K562 (cell line): ENCODE measurements around the gene RPS6KL1. TPM values are rescaled to one million over a fixed set of nuclear protein-coding genes. Genes with fewer than 3 reads are reported as not detected.

Experiments used
- BHLHE40 ChIP-seq: IDR thresholded peaks from 2 replicates; pipeline ENCODE4 v1.6.1; 2011; ENCODE audit warnings: low read length, improper control_type of control experiment
- BRD4 ChIP-seq: fragments of 200-600 bp; sonication (generic); IDR thresholded peaks from 2 replicates; pipeline ENCODE4 v1.6.1; 2017; ENCODE audit warnings: inconsistent platforms
- CHD2 ChIP-seq: IDR thresholded peaks from 2 replicates; pipeline ENCODE4 v1.6.1; 2011; ENCODE audit warnings: low read depth, low read length
- ESRRA ChIP-seq: fragments of 450-650 bp; IDR thresholded peaks from 2 replicates; pipeline ENCODE4 v1.6.1; 2014; ENCODE audit warnings: low read depth, mild to moderate bottlenecking, moderate library complexity, borderline replicate concordance
- HMGN3 ChIP-seq: IDR thresholded peaks from 2 replicates; pipeline ENCODE4 v1.6.1; 2011; ENCODE audit warnings: borderline replicate concordance, low read depth, mild to moderate bottlenecking, mixed read lengths, low read length; ENCODE audit not compliant: insufficient read length; ENCODE audit errors: extremely low read depth
- HMGXB4 ChIP-seq: sonication (generic); formaldehyde crosslinking; IDR thresholded peaks from 2 replicates; pipeline ENCODE4 v1.8.1; 2023; ENCODE audit warnings: mild to moderate bottlenecking, missing genetic modification reagents
- L3MBTL2 ChIP-seq: fragments of 450-650 bp; IDR thresholded peaks from 2 replicates; pipeline ENCODE4 v1.6.1; 2016; ENCODE audit warnings: mild to moderate bottlenecking, moderate library complexity
- MAX ChIP-seq: sonication (generic); formaldehyde crosslinking; IDR thresholded peaks from 2 replicates; pipeline ENCODE4 v1.9.0; 2022; ENCODE audit warnings: mild to moderate bottlenecking, missing genetic modification reagents
- MAZ ChIP-seq, 2 experiments: fragments of 450-650 bp in 1 of 2; sonication (generic) in 1 of 2; formaldehyde crosslinking; IDR thresholded peaks in 1 of 2; conservative IDR thresholded peaks in 1 of 2; 2 replicates each; pipeline versions ENCODE4 v1.4.0 to v1.5.0; 2020; ENCODE audit warnings: mild to moderate bottlenecking in 1 of 2, missing genetic modification reagents in 1 of 2
- NR2C2 ChIP-seq, 2 experiments: fragments of 200-800 bp in 1 of 2; sonication (Bioruptor generic) in 1 of 2; sonication (generic) in 1 of 2; formaldehyde crosslinking in 1 of 2; IDR thresholded peaks; 2 replicates each; pipeline versions ENCODE4 v1.6.1 to v1.8.0; 2016 to 2022; ENCODE audit warnings: mild to moderate bottlenecking in 1 of 2, missing compliant biosample characterization in 1 of 2, missing genetic modification characterization in 1 of 2, missing genetic modification reagents in 1 of 2
- NRF1 ChIP-seq, 2 experiments: fragments of 450-650 bp; IDR thresholded peaks in 1 of 2; conservative IDR thresholded peaks in 1 of 2; 2 replicates each; pipeline ENCODE4 v1.6.1; 2014; ENCODE audit warnings: mild to moderate bottlenecking in 2 of 2
- POLR2AphosphoS2 ChIP-seq: IDR thresholded peaks from 2 replicates; pipeline ENCODE4 v1.6.1; 2012; ENCODE audit warnings: low read length, improper control_type of control experiment
- POLR2AphosphoS5 ChIP-seq: IDR thresholded peaks from 2 replicates; pipeline ENCODE4 v1.6.1; 2011; ENCODE audit warnings: mild to moderate bottlenecking, low read depth, low read length, moderate library complexity; ENCODE audit not compliant: control insufficient read depth, insufficient read depth
- PREB ChIP-seq: sonication (generic); formaldehyde crosslinking; IDR thresholded peaks from 2 replicates; pipeline ENCODE4 v1.8.1; 2023; ENCODE audit warnings: mild to moderate bottlenecking, missing genetic modification reagents
- PYGO2 ChIP-seq: fragments of 450-650 bp; IDR thresholded peaks from 2 replicates; pipeline ENCODE4 v1.6.1; 2016; ENCODE audit warnings: mild to moderate bottlenecking, missing genetic modification characterization, moderate library complexity, missing compliant biosample characterization
- RB1 ChIP-seq: fragments of 450-650 bp; IDR thresholded peaks from 2 replicates; pipeline ENCODE4 v1.6.1; 2017; ENCODE audit warnings: low read depth, mild to moderate bottlenecking
- SMAD2 ChIP-seq: fragments of 150-350 bp; IDR thresholded peaks from 2 replicates; pipeline ENCODE4 v1.6.1; 2014; ENCODE audit warnings: low read depth, mild to moderate bottlenecking, low read length
- SREBF1 ChIP-seq: fragments of 150-350 bp; IDR thresholded peaks from 2 replicates; pipeline ENCODE4 v1.6.1; 2014; ENCODE audit warnings: antibody characterized with exemption, low read depth, low read length, borderline replicate concordance
- TAF1 ChIP-seq: IDR thresholded peaks from 2 replicates; pipeline ENCODE4 v1.6.1; 2011; ENCODE audit warnings: mild to moderate bottlenecking, low read length, moderate library complexity; ENCODE audit not compliant: insufficient read depth, control insufficient read depth, severe bottlenecking; ENCODE audit errors: extremely low read depth
- TOE1 ChIP-seq, 2 experiments: fragments of 450-650 bp in 1 of 2; sonication (generic) in 1 of 2; formaldehyde crosslinking in 1 of 2; IDR thresholded peaks; 2 replicates each; pipeline versions ENCODE4 v1.7.1 to v1.8.0; 2016 to 2022; ENCODE audit warnings: borderline replicate concordance in 2 of 2, mild to moderate bottlenecking in 2 of 2, antibody characterized with exemption in 1 of 2, inconsistent platforms in 1 of 2, low read depth in 1 of 2, missing genetic modification reagents in 1 of 2, moderate library complexity in 1 of 2
- ZNF511 ChIP-seq: sonication (generic); formaldehyde crosslinking; IDR thresholded peaks from 2 replicates; pipeline ENCODE4 v1.8.0; 2022; ENCODE audit warnings: mild to moderate bottlenecking, missing genetic modification reagents
- ZNF57 ChIP-seq: fragments of 450-650 bp; formaldehyde crosslinking; IDR thresholded peaks from 2 replicates; pipeline ENCODE4 v1.4.0; 2020; ENCODE audit warnings: mild to moderate bottlenecking, moderate library complexity
- ZNF583 ChIP-seq: fragments of 250-450 bp; sonication (Bioruptor Pico); IDR thresholded peaks from 2 replicates; pipeline ENCODE4 v1.4.0; 2020
- ZNF695 ChIP-seq: fragments of 450-650 bp; formaldehyde crosslinking; IDR thresholded peaks from 2 replicates; pipeline ENCODE4 v1.4.0; 2020; ENCODE audit warnings: mild to moderate bottlenecking, moderate library complexity
- polyA plus RNA-seq, 8 experiments: library from polyadenylated mRNA; depleted of rRNA in 4 of 8; stranded (reverse) in 5 of 8; unstranded in 3 of 8; fragments of >200 nt; fragmentation: Nextera tagmentation in 2 of 8; fragmentation: Illumina TruSeq in 1 of 8; extraction: Ambion mirVana in 2 of 8; extraction: Trizol in 1 of 8; gene quantifications; 2 replicates each; pipeline versions ENCODE4 v1.2.1 to v1.2.3, GENCODE V29; 2011 to 2014; ENCODE audit warnings: inconsistent platforms in 1 of 8, missing spikeins in 1 of 8
- total RNA-seq, 7 experiments: library from RNA; depleted of rRNA in 6 of 7; stranded (reverse); fragments of >200 nt in 6 of 7; fragmentation: Illumina TruSeq in 2 of 7; extraction: Trizol in 2 of 7; gene quantifications; 2 replicates each; pipeline versions ENCODE4 v1.2.1 to v1.2.3, GENCODE V29; 2011 to 2021; ENCODE audit warnings: low replicate concordance in 1 of 7

RPS6KL1 gene
- total and polyA plus RNA-seq, 9 of the 15 experiments (the other 6 are each of a cell fraction or from before 2014, with no cell fraction given), result 0.91 to 15.5 (median 8.1) TPM

GRCh38 chr14:74881431-74882102 lies 41.5 kb downstream of the RPS6KL1 start, which contains the start of gene DLST (continued):
- TF ChIP-seq ZNF695 (CRISPR knock-in tag) (no peak), BHLHE40 (peak; percentile 95), TAF1 (peak; percentile 74), NRF1 (conservative IDR thresholded peaks at IDR 0.05 in 1 of 2, IDR thresholded peaks at IDR 0.05 in 1 of 2) (peak in 1 of 2 experiments; percentile 59; a peak in 3 of 4 replicates), ZNF511 (CRISPR knock-in tag) (no peak), ZNF57 (CRISPR knock-in tag) (no peak), NR2C2 (CRISPR knock-in tag; IDR thresholded peaks at IDR 0.05) (no peak), NR2C2 (tag; IDR thresholded peaks at IDR 0.05) (no peak; the same call in 1 of the 2 replicates), MAX (CRISPR knock-in tag) (no peak), HMGXB4 (0 out of 2 replicates have a peak, but pooled peaks have one; percentile 56), HMGN3 (peak; percentile 75), BRD4 (no peak), ZNF583 (CRISPR knock-in tag) (no peak), SREBF1 (peak; percentile 80; the same call in 1 of the 2 replicates), POLR2AphosphoS2 (no peak), ESRRA (peak; percentile 74), RB1 (peak; percentile 73; the same call in 1 of the 2 replicates), PREB (CRISPR knock-in tag) (no peak), MAZ (CRISPR knock-in tag; conservative IDR thresholded peaks at IDR 0.05 in 1 of 2, IDR thresholded peaks at IDR 0.05 in 1 of 2) (peak in 1 of 2 experiments; percentile 70; a peak in 2 of 4 replicates), TOE1 (IDR thresholded peaks at IDR 0.05; ENCODE audit: borderline replicate concordance) (peak; percentile 79), TOE1 (CRISPR knock-in tag; IDR thresholded peaks at IDR 0.05; ENCODE audit: borderline replicate concordance, low read depth) (no peak), SMAD2 (no peak), PYGO2 (no peak), L3MBTL2 (peak; percentile 13; the same call in 1 of the 2 replicates), POLR2AphosphoS5 (peak; percentile 80; the same call in 1 of the 2 replicates), CHD2 (no peak)
